Thymus (tissue), 11 donors: ENCODE measurements around the gene KCNIP4. TPM values are rescaled to one million over a fixed set of nuclear protein-coding genes. Genes with fewer than 3 reads are reported as not detected.

ENCODE experiments used
- DNase-seq, 9 donors: peaks; one replicate each; pipeline ENCODE4 v3.0.0-alpha.2; 2013; ENCODE audit warnings: low spot score in 9 of 9, low read depth in 6 of 9, missing footprints in 1 of 9
- H3K27ac ChIP-seq, 2 donors: one replicate each; pipeline ENCODE4 v1.5.1; 2013; ENCODE audit warnings: control low read depth in 1 of 2, low read depth in 1 of 2, low read length in 1 of 2, mild to moderate bottlenecking in 1 of 2, moderate library complexity in 1 of 2
- H3K27me3 ChIP-seq, 2 donors: one replicate each; pipeline ENCODE4 v1.5.1; 2013; ENCODE audit warnings: low read length in 1 of 2; ENCODE audit not compliant: control insufficient read depth in 2 of 2, insufficient read depth in 1 of 2
- H3K36me3 ChIP-seq, 2 donors: one replicate each; pipeline ENCODE4 v1.5.1; 2013; ENCODE audit warnings: low read length in 1 of 2, mild to moderate bottlenecking in 1 of 2, moderate library complexity in 1 of 2; ENCODE audit not compliant: control insufficient read depth in 2 of 2, insufficient read depth in 2 of 2
- H3K4me1 ChIP-seq, 2 donors: one replicate each; pipeline ENCODE4 v1.5.1; 2013; ENCODE audit warnings: low read length in 2 of 2; ENCODE audit not compliant: control insufficient read depth in 2 of 2, insufficient read depth in 2 of 2
- H3K4me3 ChIP-seq, 2 donors: one replicate each; pipeline ENCODE4 v1.5.1; 2013; ENCODE audit warnings: low read length in 2 of 2, control low read depth in 1 of 2, mild to moderate bottlenecking in 1 of 2
- H3K9me3 ChIP-seq, 2 donors: one replicate each; pipeline ENCODE4 v1.5.1; 2013; ENCODE audit warnings: low read length in 1 of 2, mild to moderate bottlenecking in 1 of 2; ENCODE audit not compliant: control insufficient read depth in 2 of 2, insufficient read depth in 1 of 2
- WGBS: extraction: QIAGEN DNeasy Blood & Tissue Kit; methylation state at CpG from one replicate; pipeline ENCODE4 v1.1.7; 2013; 5-methylcytosine and 5-hydroxymethylcytosine counted together
- polyA plus RNA-seq: library from polyadenylated mRNA; stranded (reverse); fragments of 200-250 nt; gene quantifications from one replicate; pipeline ENCODE4 v1.2.3, GENCODE V29; 2013
- total RNA-seq: library from RNA; stranded (reverse); fragments of 120-200 nt; gene quantifications from one replicate; pipeline ENCODE4 v1.2.4, GENCODE V29; 2013
- donor health status: healthy.

Gene KCNIP4
- total and polyA plus RNA-seq, 2 donors = 0.07 TPM; not detected in 1

DNA sequence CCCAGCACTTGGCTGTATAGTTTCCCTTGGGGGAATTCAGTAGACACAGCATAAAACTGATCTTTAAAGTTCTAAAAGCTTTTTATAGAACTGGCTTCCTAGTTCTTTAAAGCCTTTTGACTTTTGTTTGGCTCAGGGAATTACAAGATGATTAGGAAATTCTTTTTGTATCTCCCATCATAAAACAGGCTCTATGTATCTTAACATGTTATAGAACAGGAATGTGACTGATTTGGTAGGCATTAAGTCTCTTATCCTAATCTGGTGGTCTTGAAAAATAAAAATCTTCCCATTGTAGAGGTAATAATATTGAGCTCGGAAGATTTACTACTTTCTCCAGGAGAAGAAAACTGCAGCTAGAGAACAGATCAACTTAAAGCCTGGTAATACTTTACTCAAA lies 262.7 kb downstream of the KCNIP4 start:
- H3K36me3 ChIP-seq = no peaks in the 10 kb centered on the region
- H3K27ac ChIP-seq = no peak overlapping the region
- H3K4me3 ChIP-seq = no peak overlapping the region
- H3K27me3 ChIP-seq = no peaks in the 10 kb centered on the region
- WGBS = 90% methylated on average over 1 of the region's 1 CpG
- no peaks in the 10 kb centered on the region for H3K9me3 ChIP-seq
- H3K4me1 ChIP-seq = no peaks in the 10 kb centered on the region
- no peak for DNase-seq

DNA sequence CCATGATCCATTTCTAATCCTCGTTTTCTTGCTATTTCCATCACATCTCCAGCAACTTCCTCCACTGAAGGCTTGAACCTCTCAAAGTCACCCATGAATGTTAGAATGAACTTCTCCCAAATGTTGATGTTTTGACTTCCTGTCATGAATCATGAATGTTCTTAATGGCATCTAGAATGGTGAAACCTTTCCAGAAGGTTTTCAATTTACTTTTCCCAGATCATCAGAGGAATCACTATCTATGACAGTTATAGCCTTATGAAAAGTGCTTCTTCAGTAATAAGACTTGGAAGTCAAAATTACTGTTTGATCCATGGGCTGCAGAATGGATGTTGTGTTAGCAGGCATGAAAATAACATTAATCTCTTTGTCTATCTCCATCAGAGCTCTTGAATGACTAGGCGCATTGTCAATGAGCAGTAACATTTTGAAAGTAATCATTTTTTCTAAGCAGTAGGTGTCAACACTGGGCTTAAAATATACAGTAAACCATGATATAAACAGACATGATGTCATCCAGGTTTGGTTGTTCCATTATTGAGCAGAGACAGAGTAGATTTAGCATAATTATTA lies 268.2 kb downstream of the KCNIP4 start:
- no peak for DNase-seq
- Histone ChIP-seq H3K4me3 (no peak overlapping the region), H3K27ac (no peak overlapping the region), H3K36me3 (no peaks in the 10 kb centered on the region), H3K4me1 (no peaks in the 10 kb centered on the region), H3K9me3 (no peaks in the 10 kb centered on the region), H3K27me3 (no peaks in the 10 kb centered on the region)
- 82% methylated on average over 2 of the region's 2 CpGs for WGBS

GRCh38 chr4:21678711-21679110 lies 269.9 kb downstream of the KCNIP4 start:
- WGBS = 79% methylated on average over 3 of the region's 3 CpGs
- Histone ChIP-seq H3K4me3 (no peak overlapping the region), H3K4me1 (no peaks in the 10 kb centered on the region), H3K36me3 (no peaks in the 10 kb centered on the region), H3K27me3 (no peaks in the 10 kb centered on the region), H3K27ac (no peak overlapping the region), H3K9me3 (no peaks in the 10 kb centered on the region)
- DNase-seq = no peak

GRCh38 chr4:21677173-21677572 lies 271.4 kb downstream of the KCNIP4 start:
- no peaks in the 10 kb centered on the region for H3K4me1 ChIP-seq
- H3K9me3 ChIP-seq = no peaks in the 10 kb centered on the region
- H3K27me3 ChIP-seq = no peaks in the 10 kb centered on the region
- DNase-seq = no peak
- no peak overlapping the region for H3K4me3 ChIP-seq
- H3K27ac ChIP-seq = no peak overlapping the region
- H3K36me3 ChIP-seq = no peaks in the 10 kb centered on the region

- Histone ChIP-seq H3K36me3 (no peaks in the 10 kb centered on the region), H3K4me3 (no peak overlapping the region), H3K4me1 (no peaks in the 10 kb centered on the region), H3K27ac (no peak overlapping the region), H3K27me3 (no peaks in the 10 kb centered on the region), H3K9me3 (no peaks in the 10 kb centered on the region)
- DNase-seq = no peak
- 60% methylated on average over 2 of the region's 2 CpGs for WGBS
Observed at GRCh38 chr4:21664355-21664754, 284.2 kb downstream of the KCNIP4 start.

DNA sequence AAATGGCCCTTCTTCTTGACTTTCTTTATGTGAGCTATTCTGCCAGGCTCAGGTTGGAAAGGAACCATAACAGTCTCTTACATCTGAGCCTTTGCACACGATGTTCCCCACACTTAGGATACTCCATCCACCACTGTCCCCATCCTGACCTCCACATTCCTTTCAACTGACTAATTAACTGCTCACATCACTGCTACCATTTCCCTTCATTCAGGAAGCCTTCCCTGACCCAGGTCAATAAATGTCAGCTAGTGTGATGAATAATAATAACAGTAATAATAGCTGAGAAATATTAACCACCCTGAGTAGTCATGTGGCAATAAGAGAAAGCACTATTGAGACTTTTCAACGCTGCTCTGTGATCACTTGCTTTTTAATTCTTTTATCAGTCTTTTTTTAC lies 291.7 kb downstream of the KCNIP4 start:
- no peak overlapping the region for H3K4me3 ChIP-seq
- 55% methylated on average over 2 of the region's 2 CpGs for whole genome bisulfite sequencing
- H3K27ac ChIP-seq = no peak overlapping the region
- H3K36me3 ChIP-seq = no peaks in the 10 kb centered on the region
- no peaks in the 10 kb centered on the region for H3K9me3 ChIP-seq
- no peaks in the 10 kb centered on the region for H3K4me1 ChIP-seq
- no peak for DNase-seq
- H3K27me3 ChIP-seq = no peaks in the 10 kb centered on the region

DNA sequence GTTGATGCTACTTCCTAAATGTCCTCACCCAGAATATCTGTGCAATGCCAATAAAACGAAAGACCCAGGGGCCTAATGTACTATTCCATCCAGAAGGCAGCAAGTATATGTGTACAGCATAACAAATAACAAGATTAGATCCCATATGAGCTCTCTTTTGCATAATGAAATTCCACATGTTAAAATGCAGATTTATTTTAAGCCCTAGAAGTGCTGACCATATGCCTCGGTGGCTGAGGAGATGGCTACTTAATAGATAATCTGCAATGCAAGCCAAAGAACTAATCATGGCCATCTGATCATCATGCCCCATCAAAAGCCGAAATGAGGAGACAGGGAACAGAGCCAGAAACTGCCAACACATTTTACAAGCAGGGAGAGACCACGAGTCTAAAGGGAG lies 293.5 kb downstream of the KCNIP4 start:
- 77% methylated on average over 4 of the region's 4 CpGs for WGBS

DNA sequence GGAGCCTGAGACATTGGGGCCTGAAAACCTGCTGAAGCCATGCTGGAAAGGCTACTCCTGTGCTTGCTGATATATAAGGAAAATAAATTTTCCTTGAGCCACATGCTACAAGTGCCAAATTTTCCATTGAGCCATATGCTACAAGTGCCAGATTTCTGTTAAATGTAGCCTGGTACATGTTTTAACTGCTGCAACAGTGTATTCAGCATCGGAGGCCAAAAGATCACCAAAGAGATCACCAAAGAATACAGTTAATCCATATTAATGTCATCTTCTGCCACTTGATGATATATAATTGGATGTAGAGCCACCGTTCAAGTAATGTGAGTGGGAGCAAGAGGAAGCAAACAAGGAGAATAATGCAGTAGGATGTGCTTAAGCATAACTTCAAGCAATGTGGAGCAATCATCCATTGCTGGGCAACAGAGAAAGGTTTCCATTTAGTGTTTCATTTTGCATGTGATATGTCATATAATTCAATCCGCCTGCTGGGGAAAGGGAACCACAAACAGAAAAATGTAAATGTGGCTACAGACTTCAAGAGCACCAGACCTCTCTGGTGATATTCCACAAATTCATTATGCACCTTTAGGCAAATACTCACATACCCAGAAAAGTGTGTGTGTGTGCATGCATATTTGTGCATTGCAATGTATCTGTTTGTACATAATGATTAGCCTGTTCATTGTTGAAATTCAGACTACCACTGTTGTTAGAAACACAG lies 295.9 kb downstream of the KCNIP4 start:
- Histone ChIP-seq H3K36me3 (no peaks in the 10 kb centered on the region), H3K27ac (no peak overlapping the region), H3K9me3 (no peaks in the 10 kb centered on the region), H3K4me3 (no peak overlapping the region), H3K27me3 (no peaks in the 10 kb centered on the region), H3K4me1 (no peaks in the 10 kb centered on the region)
- no peak for DNase-seq
- 96% methylated on average over 3 of the region's 3 CpGs for WGBS

More for the DNA sequence above, 293.5 kb downstream of the KCNIP4 start:
- Histone ChIP-seq H3K9me3 (no peaks in the 10 kb centered on the region), H3K4me1 (no peaks in the 10 kb centered on the region), H3K36me3 (no peaks in the 10 kb centered on the region), H3K27me3 (no peaks in the 10 kb centered on the region), H3K27ac (no peak overlapping the region), H3K4me3 (no peak overlapping the region)
- no peak for DNase-seq

DNA sequence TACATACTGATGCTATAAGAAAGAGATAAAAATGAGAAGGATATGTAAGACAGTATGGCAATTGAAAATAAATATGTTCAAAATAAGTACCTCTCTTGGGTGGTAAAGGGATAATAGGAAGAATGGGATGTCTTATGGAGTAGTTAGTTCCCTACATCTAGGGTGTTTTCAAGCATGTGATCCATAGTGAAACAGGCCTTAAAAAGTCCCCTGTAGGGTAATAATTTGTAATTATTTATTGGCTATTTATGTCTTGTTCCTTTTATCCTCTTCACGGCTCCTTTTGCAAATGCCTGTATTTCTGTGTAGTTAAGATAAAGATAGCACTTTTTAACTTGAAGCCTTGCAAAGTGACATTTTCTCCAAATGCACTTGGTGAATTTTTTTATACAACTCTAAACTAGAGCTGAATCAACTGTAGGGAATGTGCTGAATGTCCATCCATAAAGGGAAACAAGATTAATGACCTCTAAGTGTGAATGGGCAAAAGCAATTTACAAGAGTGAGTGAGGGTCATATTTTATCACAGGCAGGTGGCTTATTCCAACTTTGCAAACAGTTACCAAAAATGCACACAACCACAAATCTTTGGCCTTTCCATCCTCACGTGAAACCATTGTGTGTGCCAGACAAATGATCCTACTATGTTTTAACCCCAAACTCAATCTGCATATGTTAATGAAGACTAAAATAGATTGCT lies 299.0 kb downstream of the KCNIP4 start:
- Histone ChIP-seq H3K9me3 (no peaks in the 10 kb centered on the region), H3K36me3 (no peaks in the 10 kb centered on the region), H3K27me3 (no peaks in the 10 kb centered on the region), H3K4me3 (no peak overlapping the region), H3K4me1 (no peaks in the 10 kb centered on the region), H3K27ac (no peak overlapping the region)
- DNase-seq = no peak
- 83% methylated on average over 2 of the region's 2 CpGs for WGBS
